Measurements from ENCODE around the gene COX8C. TPM values are rescaled to one million over a fixed set of nuclear protein-coding genes. Genes with fewer than 3 reads are reported as not detected.
"Not testable (repeated sequence)": the region's sequence is repeated elsewhere in the genome, so short reads cannot be mapped to it uniquely, and the experiment has no call there.

The COX8C gene
- total RNA-seq, 1 donor: not detected

GRCh38 chr14:93381644-93382043, 34.7 kb downstream of the COX8C start:
- no peak overlapping the region for H3K4me2 ChIP-seq (ENCODE audit: insufficient read depth, low read length)
- no peaks in the 10 kb centered on the region for H3K36me3 ChIP-seq (ENCODE audit: insufficient read depth, low read length)
- no peaks in the 10 kb centered on the region for H3K27me3 ChIP-seq (ENCODE audit: insufficient read depth, low read length)
- H3K4me1 ChIP-seq (ENCODE audit: insufficient read depth, low read length): no peaks in the 10 kb centered on the region
- TF ChIP-seq CTCF (IDR thresholded peaks at IDR 0.05; ENCODE audit: extremely low read depth, low read depth, low read length): no peak
- H2AFZ ChIP-seq (ENCODE audit: low read length): no peak overlapping the region
- no peaks in the 10 kb centered on the region for H4K20me1 ChIP-seq (ENCODE audit: insufficient read depth, low read length)
- H3K9me3 ChIP-seq (ENCODE audit: low read depth, low read length): no peaks in the 10 kb centered on the region
- H3K79me2 ChIP-seq (ENCODE audit: insufficient read depth, low read length): no peaks in the 10 kb centered on the region
- no peak overlapping the region for H3K27ac ChIP-seq (ENCODE audit: low read depth, low read length)
- no peak for DNase-seq (ENCODE audit: insufficient read length, low spot score, missing footprints)
- H3K4me3 ChIP-seq (ENCODE audit: insufficient read depth, low read length): no peak overlapping the region

- not testable (repeated sequence) for H3K27me3 ChIP-seq (ENCODE audit: insufficient read depth, low read length); H3K9me3 ChIP-seq (ENCODE audit: low read depth, low read length); H3K4me2 ChIP-seq (ENCODE audit: insufficient read depth, low read length); H3K4me3 ChIP-seq (ENCODE audit: insufficient read depth, low read length); H3K4me1 ChIP-seq (ENCODE audit: insufficient read depth, low read length); H2AFZ ChIP-seq (ENCODE audit: low read length); H3K79me2 ChIP-seq (ENCODE audit: insufficient read depth, low read length); H3K27ac ChIP-seq (ENCODE audit: low read depth, low read length); H4K20me1 ChIP-seq (ENCODE audit: insufficient read depth, low read length); H3K36me3 ChIP-seq (ENCODE audit: insufficient read depth, low read length); DNase-seq (ENCODE audit: insufficient read length, low spot score, missing footprints)
Observed at GRCh38 chr14:93384256-93384655, 37.3 kb downstream of the COX8C start.

- H3K4me2 ChIP-seq (ENCODE audit: insufficient read depth, low read length): no peak overlapping the region
- H3K27me3 ChIP-seq (ENCODE audit: insufficient read depth, low read length): no peaks in the 10 kb centered on the region
- no peak overlapping the region for H3K27ac ChIP-seq (ENCODE audit: low read depth, low read length)
- no peaks in the 10 kb centered on the region for H3K9me3 ChIP-seq (ENCODE audit: low read depth, low read length)
- no peak for DNase-seq (ENCODE audit: insufficient read length, low spot score, missing footprints)
- no peak overlapping the region for H2AFZ ChIP-seq (ENCODE audit: low read length)
- H3K36me3 ChIP-seq (ENCODE audit: insufficient read depth, low read length): no peaks in the 10 kb centered on the region
- no peaks in the 10 kb centered on the region for H3K4me1 ChIP-seq (ENCODE audit: insufficient read depth, low read length)
- H3K79me2 ChIP-seq (ENCODE audit: insufficient read depth, low read length): no peaks in the 10 kb centered on the region
- no peak for TF ChIP-seq CTCF (IDR thresholded peaks at IDR 0.05; ENCODE audit: extremely low read depth, low read depth, low read length)
- no peaks in the 10 kb centered on the region for H4K20me1 ChIP-seq (ENCODE audit: insufficient read depth, low read length)
- no peak overlapping the region for H3K4me3 ChIP-seq (ENCODE audit: insufficient read depth, low read length)
Observed at GRCh38 chr14:93395231-93395630, 48.2 kb downstream of the COX8C start.

GRCh38 chr14:93396456-93396855, 49.5 kb downstream of the COX8C start:
- no peak for TF ChIP-seq CTCF (IDR thresholded peaks at IDR 0.05; ENCODE audit: extremely low read depth, low read depth, low read length)
- no peak overlapping the region for H3K4me3 ChIP-seq (ENCODE audit: insufficient read depth, low read length)

More at GRCh38 chr14:93396456-93396855, 49.5 kb downstream of the COX8C start:
- Histone ChIP-seq H3K27ac (ENCODE audit: low read depth, low read length) (no peak overlapping the region), H3K79me2 (ENCODE audit: insufficient read depth, low read length) (no peaks in the 10 kb centered on the region), H3K36me3 (ENCODE audit: insufficient read depth, low read length) (no peaks in the 10 kb centered on the region), H4K20me1 (ENCODE audit: insufficient read depth, low read length) (no peaks in the 10 kb centered on the region), H2AFZ (ENCODE audit: low read length) (no peak overlapping the region), H3K4me2 (ENCODE audit: insufficient read depth, low read length) (no peak overlapping the region), H3K9me3 (ENCODE audit: low read depth, low read length) (no peaks in the 10 kb centered on the region), H3K27me3 (ENCODE audit: insufficient read depth, low read length) (no peaks in the 10 kb centered on the region), H3K4me1 (ENCODE audit: insufficient read depth, low read length) (no peaks in the 10 kb centered on the region)
- DNase-seq (ENCODE audit: insufficient read length, low spot score, missing footprints): no peak

Small RNA genes lying within 50 kb of the gene (small RNA-seq; reads per million reads assigned to genes)
- not detected for gene RF00019

Other genes with a start within 250 kb of the COX8C start
- 25.0 and 25.3 TPM in 2 replicates for gene ITPK1, start 231.3 kb upstream of the COX8C start, total RNA-seq
- 16.6 and 18.3 TPM in 2 replicates for gene MOAP1, start 162.3 kb upstream of the COX8C start, total RNA-seq
- 10.1 and 11.5 TPM in 2 replicates for gene LYSET, start 161.9 kb upstream of the COX8C start, total RNA-seq
- 11.2 and 11.6 TPM in 2 replicates for gene GON7, start 140.1 kb upstream of the COX8C start, total RNA-seq
- gene UBR7, start 139.9 kb upstream of the COX8C start, total RNA-seq: 20.6 and 25.3 TPM in 2 replicates
- 31.1 and 31.5 TPM in 2 replicates for gene BTBD7, start 14.1 kb upstream of the COX8C start, total RNA-seq
- under 0.01 TPM in 2 replicates for gene UNC79, start 83.8 kb downstream of the COX8C start, total RNA-seq